Panc1 (cell line): ENCODE measurements around the gene ERMAP. TPM values are rescaled to one million over a fixed set of nuclear protein-coding genes. Genes with fewer than 3 reads are reported as not detected.

Experiments used
- ATAC-seq: fragments of 200-7000 bp; cut with Tn5 transposase; 2 replicates; pipeline ENCODE4 v1.9.1; 2020; ENCODE audit warnings: mild to moderate bottlenecking, moderate library complexity
- BruUV-seq: library from RNA; stranded (reverse); fragments of 400-500 nt; replicated peaks from 2 replicates; lab custom pipeline; 2021; lab: Mats Ljungman, UMichigan
- CTCF ChIA-PET: fragments of 300-600 bp; sonication (Branson Sonifier 250); formaldehyde crosslinking; loops from one replicate; lab custom pipeline; 2022; ENCODE audit warnings: antibody characterized with exemption; lab: Charles Lee
- POLR2A ChIA-PET: fragments of 300-600 bp; sonication (Branson Sonifier 250); formaldehyde crosslinking; loops from one replicate; lab custom pipeline; 2022; ENCODE audit warnings: antibody characterized with exemption; lab: Charles Lee
- DNase-seq: peaks from one replicate; pipeline ENCODE4 v3.0.0-alpha.2; 2010; ENCODE audit warnings: low read depth, low spot score
- H3K27ac ChIP-seq: 2 replicates; pipeline ENCODE4 v1.5.1; 2011; ENCODE audit warnings: mild to moderate bottlenecking, low read length, inconsistent platforms
- H3K27me3 ChIP-seq: fragments of 200-500 bp; sonication (Bioruptor generic); 2 replicates; pipeline ENCODE4 v1.6.0; 2014; ENCODE audit warnings: low read length, inconsistent platforms; ENCODE audit not compliant: control insufficient read depth, insufficient read depth
- H3K36me3 ChIP-seq: fragments of 200-500 bp; sonication (Bioruptor generic); 2 replicates; pipeline ENCODE4 v1.5.1; 2014; ENCODE audit warnings: inconsistent platforms, mild to moderate bottlenecking, low read length, moderate library complexity; ENCODE audit not compliant: control insufficient read depth, insufficient read depth
- H3K4me1 ChIP-seq: 2 replicates; pipeline ENCODE4 v1.5.1; 2011; ENCODE audit warnings: inconsistent platforms, mild to moderate bottlenecking, low read length, moderate library complexity; ENCODE audit not compliant: control insufficient read depth, insufficient read depth
- H3K4me3 ChIP-seq, 2 experiments: 2 replicates each; pipeline ENCODE4 v1.5.1; 2011 to 2012; ENCODE audit warnings: low read depth in 2 of 2, low read length in 2 of 2, mild to moderate bottlenecking in 2 of 2, inconsistent platforms in 1 of 2, moderate library complexity in 1 of 2
- H3K9me3 ChIP-seq: fragments of 200-500 bp; sonication (Bioruptor generic); 2 replicates; pipeline ENCODE4 v1.5.1; 2014; ENCODE audit warnings: low read depth, mild to moderate bottlenecking, inconsistent platforms, low read length, moderate library complexity; ENCODE audit not compliant: control insufficient read depth, insufficient read depth
- POLR2AphosphoS5 ChIP-seq: IDR thresholded peaks from 2 replicates; pipeline ENCODE4 v1.6.1; 2012; ENCODE audit warnings: mild to moderate bottlenecking, low read depth, low read length, moderate library complexity
- SIN3A ChIP-seq: IDR thresholded peaks from 2 replicates; pipeline ENCODE4 v1.6.1; 2012; ENCODE audit warnings: low read depth, mild to moderate bottlenecking, low read length, moderate library complexity, borderline replicate concordance; ENCODE audit not compliant: insufficient read depth
- TCF7L2 ChIP-seq: IDR thresholded peaks from 2 replicates; pipeline ENCODE4 v1.6.1; 2011; ENCODE audit warnings: mild to moderate bottlenecking, low read depth, low read length, inconsistent platforms
- in situ Hi-C: cut with HindIII; loops from 2 replicates; pipeline ENCODE4 v1.10.0; 2016; ENCODE audit warnings: low sequenced_read_pairs, low pct_unique_long_range_greater_than_20kb
- intact Hi-C: fragments of 100-400 bp; cut with micrococcal nuclease; formaldehyde crosslinking; loops from one replicate; pipeline ENCODE4 v1.10.0; 2022; ENCODE audit not compliant: unreplicated experiment
- total RNA-seq: library from RNA; stranded (reverse); gene quantifications from one replicate; pipeline ENCODE4 v1.2.1, GENCODE V29; 2021; ENCODE audit not compliant: unreplicated experiment
- TF ChIP-seq, protein P1 (sequence below), 2 experiments: IDR thresholded peaks; 2 replicates each; pipeline ENCODE4 v1.6.1; 2011 to 2012; ENCODE audit warnings: low read depth in 2 of 2, control low read depth in 1 of 2, low read length in 1 of 2, mild to moderate bottlenecking in 1 of 2, moderate library complexity in 1 of 2; ENCODE audit not compliant: insufficient read depth in 1 of 2
- TF ChIP-seq, protein P2 (sequence below): fragments of 450-650 bp; IDR thresholded peaks from 2 replicates; pipeline ENCODE4 v1.5.1; 2017; ENCODE audit warnings: mild to moderate bottlenecking

The ERMAP gene
- total RNA-seq, 1 experiment from 2014 or later = 15.3 TPM

DNA sequence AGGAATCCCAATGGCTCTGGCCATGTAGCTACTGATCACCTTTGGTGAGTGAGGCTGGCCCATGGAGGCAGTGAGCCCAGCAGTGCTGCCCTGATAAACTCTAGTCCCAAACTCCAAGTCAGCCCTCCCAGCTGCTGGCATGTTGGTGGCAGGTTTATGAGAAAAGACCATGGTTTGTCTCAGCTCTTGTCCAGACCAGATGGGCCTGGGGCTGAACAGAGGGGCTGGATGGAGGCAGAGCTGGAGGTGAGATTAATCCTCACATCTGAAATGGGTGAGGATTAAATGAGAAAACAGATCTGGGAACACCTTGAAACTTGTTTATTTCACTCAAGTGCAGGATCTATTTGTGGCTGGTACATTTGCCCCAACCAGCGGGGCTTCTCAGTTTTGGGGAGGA is 28.9 kb upstream of the ERMAP start:
- BruUV-seq = no TSS peak
- intact Hi-C loops (no loop called here), in situ Hi-C loops (no loop called here)
- no peak for TF ChIP-seq POLR2AphosphoS5
- TF ChIP-seq SIN3A = no peak
- no peak for TF ChIP-seq TCF7L2
- TF ChIP-seq, protein P1, sequence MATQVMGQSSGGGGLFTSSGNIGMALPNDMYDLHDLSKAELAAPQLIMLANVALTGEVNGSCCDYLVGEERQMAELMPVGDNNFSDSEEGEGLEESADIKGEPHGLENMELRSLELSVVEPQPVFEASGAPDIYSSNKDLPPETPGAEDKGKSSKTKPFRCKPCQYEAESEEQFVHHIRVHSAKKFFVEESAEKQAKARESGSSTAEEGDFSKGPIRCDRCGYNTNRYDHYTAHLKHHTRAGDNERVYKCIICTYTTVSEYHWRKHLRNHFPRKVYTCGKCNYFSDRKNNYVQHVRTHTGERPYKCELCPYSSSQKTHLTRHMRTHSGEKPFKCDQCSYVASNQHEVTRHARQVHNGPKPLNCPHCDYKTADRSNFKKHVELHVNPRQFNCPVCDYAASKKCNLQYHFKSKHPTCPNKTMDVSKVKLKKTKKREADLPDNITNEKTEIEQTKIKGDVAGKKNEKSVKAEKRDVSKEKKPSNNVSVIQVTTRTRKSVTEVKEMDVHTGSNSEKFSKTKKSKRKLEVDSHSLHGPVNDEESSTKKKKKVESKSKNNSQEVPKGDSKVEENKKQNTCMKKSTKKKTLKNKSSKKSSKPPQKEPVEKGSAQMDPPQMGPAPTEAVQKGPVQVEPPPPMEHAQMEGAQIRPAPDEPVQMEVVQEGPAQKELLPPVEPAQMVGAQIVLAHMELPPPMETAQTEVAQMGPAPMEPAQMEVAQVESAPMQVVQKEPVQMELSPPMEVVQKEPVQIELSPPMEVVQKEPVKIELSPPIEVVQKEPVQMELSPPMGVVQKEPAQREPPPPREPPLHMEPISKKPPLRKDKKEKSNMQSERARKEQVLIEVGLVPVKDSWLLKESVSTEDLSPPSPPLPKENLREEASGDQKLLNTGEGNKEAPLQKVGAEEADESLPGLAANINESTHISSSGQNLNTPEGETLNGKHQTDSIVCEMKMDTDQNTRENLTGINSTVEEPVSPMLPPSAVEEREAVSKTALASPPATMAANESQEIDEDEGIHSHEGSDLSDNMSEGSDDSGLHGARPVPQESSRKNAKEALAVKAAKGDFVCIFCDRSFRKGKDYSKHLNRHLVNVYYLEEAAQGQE (IDR thresholded peaks at IDR 0.05; ENCODE audit: insufficient read depth in 1 of 2, low read depth in 2 of 2, low read length in 1 of 2) = no peak
- TF ChIP-seq, protein P2, sequence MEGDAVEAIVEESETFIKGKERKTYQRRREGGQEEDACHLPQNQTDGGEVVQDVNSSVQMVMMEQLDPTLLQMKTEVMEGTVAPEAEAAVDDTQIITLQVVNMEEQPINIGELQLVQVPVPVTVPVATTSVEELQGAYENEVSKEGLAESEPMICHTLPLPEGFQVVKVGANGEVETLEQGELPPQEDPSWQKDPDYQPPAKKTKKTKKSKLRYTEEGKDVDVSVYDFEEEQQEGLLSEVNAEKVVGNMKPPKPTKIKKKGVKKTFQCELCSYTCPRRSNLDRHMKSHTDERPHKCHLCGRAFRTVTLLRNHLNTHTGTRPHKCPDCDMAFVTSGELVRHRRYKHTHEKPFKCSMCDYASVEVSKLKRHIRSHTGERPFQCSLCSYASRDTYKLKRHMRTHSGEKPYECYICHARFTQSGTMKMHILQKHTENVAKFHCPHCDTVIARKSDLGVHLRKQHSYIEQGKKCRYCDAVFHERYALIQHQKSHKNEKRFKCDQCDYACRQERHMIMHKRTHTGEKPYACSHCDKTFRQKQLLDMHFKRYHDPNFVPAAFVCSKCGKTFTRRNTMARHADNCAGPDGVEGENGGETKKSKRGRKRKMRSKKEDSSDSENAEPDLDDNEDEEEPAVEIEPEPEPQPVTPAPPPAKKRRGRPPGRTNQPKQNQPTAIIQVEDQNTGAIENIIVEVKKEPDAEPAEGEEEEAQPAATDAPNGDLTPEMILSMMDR = no peak
- Histone ChIP-seq H3K27me3 (no peaks in the 10 kb centered on the region), H3K9me3 (no peaks in the 10 kb centered on the region), H3K4me1 (no peaks in the 10 kb centered on the region), H3K27ac (no peak overlapping the region), H3K4me3 (no peak overlapping the region), H3K36me3 (no peaks in the 10 kb centered on the region)
- ChIA-PET CTCF (no interaction called here), POLR2A (interaction anchor here (0.6 kb wide), 1 partner anchor 17 kb away, joined by 8 read pairs; no protein-coding TSS in a partner anchor)
- DNase-seq = no peak
- ATAC-seq = 0 out of 2 replicates have a peak, but pooled peaks have one; percentile 34

GRCh38 chr1:42793824-42794223 is 23.1 kb upstream of the ERMAP start:
- ATAC-seq (no peak), DNase-seq (no peak)
- H3K27ac ChIP-seq = no peak overlapping the region
- H3K36me3 ChIP-seq = no peaks in the 10 kb centered on the region
- H3K4me1 ChIP-seq = no peaks in the 10 kb centered on the region
- TF ChIP-seq, protein P2 = no peak
- no peak for TF ChIP-seq POLR2AphosphoS5
- TF ChIP-seq SIN3A = no peak
- TF ChIP-seq, protein P1 (IDR thresholded peaks at IDR 0.05; ENCODE audit: insufficient read depth in 1 of 2, low read depth in 2 of 2, low read length in 1 of 2) = no peak
- no peak for TF ChIP-seq TCF7L2
- no TSS peak for BruUV-seq
- H3K9me3 ChIP-seq = no peaks in the 10 kb centered on the region
- ChIA-PET POLR2A (no interaction called here), CTCF (no interaction called here)
- in situ Hi-C loops (no loop called here), intact Hi-C loops (no loop called here)
- no peaks in the 10 kb centered on the region for H3K27me3 ChIP-seq
- H3K4me3 ChIP-seq = no peak overlapping the region
